Nephron (organoid): ENCODE results near the gene ARHGAP45.

Experiments
- H3K27ac Mint-ChIP-seq, 3 experiments: 2 replicates each; pipeline ENCODE4 v1.8.0; 2020; ENCODE audit warnings: mixed read lengths in 3 of 3, mild to moderate bottlenecking in 2 of 3, moderate library complexity in 1 of 3
- H3K27me3 Mint-ChIP-seq: 2 replicates; pipeline ENCODE4 v1.8.0; 2021; ENCODE audit warnings: low read depth, mild to moderate bottlenecking, moderate library complexity, mixed read lengths
- H3K36me3 Mint-ChIP-seq: 2 replicates; pipeline ENCODE4 v1.8.0; 2020; ENCODE audit warnings: low read depth, mixed read lengths
- H3K4me1 Mint-ChIP-seq: 2 replicates; pipeline ENCODE4 v1.8.0; 2020; ENCODE audit warnings: mixed read lengths
- H3K4me3 Mint-ChIP-seq, 3 experiments: 2 replicates each; pipeline ENCODE4 v1.8.0; 2020; ENCODE audit warnings: mild to moderate bottlenecking in 3 of 3, mixed read lengths in 3 of 3, moderate library complexity in 2 of 3
- H3K9me3 Mint-ChIP-seq: 2 replicates; pipeline ENCODE4 v1.8.0; 2020; ENCODE audit warnings: mixed read lengths
- TF ChIP-seq, protein P1 (sequence below), 3 experiments: fragments of 200-600 bp; sonication (generic); IDR thresholded peaks; one replicate each; pipeline ENCODE4 v1.5.0; 2021; ENCODE audit warnings: antibody characterized with exemption in 3 of 3; ENCODE audit not compliant: unreplicated experiment in 3 of 3

The ARHGAP45 gene

DNA sequence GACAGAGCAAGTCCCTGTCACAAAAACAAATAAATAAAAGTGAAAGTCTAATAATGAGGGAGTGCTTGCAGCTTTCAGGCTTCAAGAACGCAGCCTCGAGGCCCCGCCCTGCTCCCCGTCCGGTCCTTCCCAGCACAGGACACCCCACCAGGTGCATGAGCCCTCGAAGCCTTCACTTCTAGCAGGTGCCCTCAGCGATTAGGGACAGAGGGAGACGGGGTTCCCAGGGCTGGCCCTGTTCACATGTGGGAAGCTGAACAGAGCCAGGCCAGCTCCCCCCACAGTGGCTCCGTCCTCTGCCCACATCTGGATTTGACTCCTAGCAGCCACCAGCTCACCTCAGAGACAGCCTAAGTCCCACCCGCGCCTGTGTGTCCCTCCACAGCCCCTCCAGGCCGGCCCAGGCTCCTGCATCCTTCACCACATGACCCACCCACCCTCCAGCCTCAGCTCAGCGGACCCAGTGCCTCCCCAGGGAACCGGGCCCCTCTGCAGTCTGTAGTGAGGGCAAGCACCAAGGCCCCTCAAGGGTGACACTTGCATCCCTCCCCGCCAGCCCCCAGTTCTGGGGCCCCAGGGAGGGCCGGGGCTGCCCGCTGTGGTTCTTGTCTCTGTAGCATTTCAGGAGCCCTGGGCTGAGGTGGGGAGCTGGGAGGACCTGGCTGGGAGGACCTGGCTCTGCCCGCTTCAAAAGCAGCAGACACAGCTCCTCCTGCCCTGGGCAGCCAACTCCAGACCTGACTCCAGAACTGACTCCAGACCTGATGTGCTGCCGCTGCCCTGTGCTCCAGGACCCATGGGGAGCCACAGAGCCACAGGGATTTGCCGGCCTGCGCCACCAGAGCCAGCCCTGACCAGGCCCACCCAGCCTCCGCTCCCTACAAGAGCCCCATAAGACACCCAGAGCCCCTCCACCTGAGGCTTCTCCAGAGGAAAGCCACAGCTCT, 64.1 kb downstream of the ARHGAP45 start:
- H3K4me3 Mint-ChIP-seq, result peak overlapping the region; percentile 23 to 53 (median 50)

GRCh38 chr19:1131718-1132551, 65.0 kb downstream of the ARHGAP45 start:
- Mint-ChIP-seq H3K27me3 (no peaks in the 10 kb centered on the region), H3K36me3 (no peaks in the 10 kb centered on the region), H3K4me1 (peaks cover 4% of the 10 kb centered on the region), H3K27ac (no peak overlapping the region), H3K4me3 (peak overlapping the region in 2 of 3 experiments; percentile 53 to 58), H3K9me3 (no peaks in the 10 kb centered on the region)
- TF ChIP-seq, protein P1, sequence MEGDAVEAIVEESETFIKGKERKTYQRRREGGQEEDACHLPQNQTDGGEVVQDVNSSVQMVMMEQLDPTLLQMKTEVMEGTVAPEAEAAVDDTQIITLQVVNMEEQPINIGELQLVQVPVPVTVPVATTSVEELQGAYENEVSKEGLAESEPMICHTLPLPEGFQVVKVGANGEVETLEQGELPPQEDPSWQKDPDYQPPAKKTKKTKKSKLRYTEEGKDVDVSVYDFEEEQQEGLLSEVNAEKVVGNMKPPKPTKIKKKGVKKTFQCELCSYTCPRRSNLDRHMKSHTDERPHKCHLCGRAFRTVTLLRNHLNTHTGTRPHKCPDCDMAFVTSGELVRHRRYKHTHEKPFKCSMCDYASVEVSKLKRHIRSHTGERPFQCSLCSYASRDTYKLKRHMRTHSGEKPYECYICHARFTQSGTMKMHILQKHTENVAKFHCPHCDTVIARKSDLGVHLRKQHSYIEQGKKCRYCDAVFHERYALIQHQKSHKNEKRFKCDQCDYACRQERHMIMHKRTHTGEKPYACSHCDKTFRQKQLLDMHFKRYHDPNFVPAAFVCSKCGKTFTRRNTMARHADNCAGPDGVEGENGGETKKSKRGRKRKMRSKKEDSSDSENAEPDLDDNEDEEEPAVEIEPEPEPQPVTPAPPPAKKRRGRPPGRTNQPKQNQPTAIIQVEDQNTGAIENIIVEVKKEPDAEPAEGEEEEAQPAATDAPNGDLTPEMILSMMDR (IDR thresholded peaks at IDR 0.05; ENCODE audit: unreplicated experiment in 3 of 3), result peak in 2 of 3 experiments; percentile 16 to 21

More for the DNA sequence above, 64.1 kb downstream of the ARHGAP45 start:
- Mint-ChIP-seq H3K36me3 (no peaks in the 10 kb centered on the region), H3K27ac (no peak overlapping the region), H3K27me3 (no peaks in the 10 kb centered on the region), H3K9me3 (no peaks in the 10 kb centered on the region), H3K4me1 (no peaks in the 10 kb centered on the region)
- TF ChIP-seq, protein P1 (IDR thresholded peaks at IDR 0.05; ENCODE audit: unreplicated experiment in 3 of 3), result no peak

GRCh38 chr19:1132552-1133383, 65.8 kb downstream of the ARHGAP45 start:
- H3K4me1 Mint-ChIP-seq, result peaks cover 4% of the 10 kb centered on the region
- TF ChIP-seq, protein P1 (IDR thresholded peaks at IDR 0.05; ENCODE audit: unreplicated experiment in 3 of 3), result no peak
- no peaks in the 10 kb centered on the region for H3K36me3 Mint-ChIP-seq
- H3K4me3 Mint-ChIP-seq, result no peak overlapping the region
- no peak overlapping the region for H3K27ac Mint-ChIP-seq
- H3K27me3 Mint-ChIP-seq, result no peaks in the 10 kb centered on the region
- H3K9me3 Mint-ChIP-seq, result no peaks in the 10 kb centered on the region

GRCh38 chr19:1133471-1133929, 66.5 kb downstream of the ARHGAP45 start:
- Mint-ChIP-seq H3K4me3 (peak overlapping the region in 2 of 3 experiments; percentile 32 to 34), H3K27me3 (no peaks in the 10 kb centered on the region), H3K9me3 (no peaks in the 10 kb centered on the region), H3K4me1 (peaks cover 4% of the 10 kb centered on the region), H3K36me3 (no peaks in the 10 kb centered on the region), H3K27ac (no peak overlapping the region)
- TF ChIP-seq, protein P1 (IDR thresholded peaks at IDR 0.05; ENCODE audit: unreplicated experiment in 3 of 3), result no peak

- Mint-ChIP-seq H3K27me3 (no peaks in the 10 kb centered on the region), H3K4me3 (no peak overlapping the region), H3K9me3 (no peaks in the 10 kb centered on the region)
Measured at GRCh38 chr19:1134431-1134830, 67.5 kb downstream of the ARHGAP45 start.

More at GRCh38 chr19:1134431-1134830, 67.5 kb downstream of the ARHGAP45 start:
- TF ChIP-seq, protein P1 (IDR thresholded peaks at IDR 0.05; ENCODE audit: unreplicated experiment in 3 of 3), result no peak
- no peak overlapping the region for H3K27ac Mint-ChIP-seq
- peaks cover 7% of the 10 kb centered on the region for H3K36me3 Mint-ChIP-seq
- H3K4me1 Mint-ChIP-seq, result peaks cover 4% of the 10 kb centered on the region
